Mesangial cell (primary cell): ENCODE results near the gene PROK2. TPM values are rescaled to one million over a fixed set of nuclear protein-coding genes. Genes with fewer than 3 reads are reported as not detected.

Experiments used
- total RNA-seq: library from RNA; depleted of rRNA; stranded (reverse); fragments of >200 nt; gene quantifications from 2 replicates; pipeline ENCODE4 v1.2.3, GENCODE V29; 2015

The PROK2 gene
- not detected in 2 replicates for total RNA-seq

DNA sequence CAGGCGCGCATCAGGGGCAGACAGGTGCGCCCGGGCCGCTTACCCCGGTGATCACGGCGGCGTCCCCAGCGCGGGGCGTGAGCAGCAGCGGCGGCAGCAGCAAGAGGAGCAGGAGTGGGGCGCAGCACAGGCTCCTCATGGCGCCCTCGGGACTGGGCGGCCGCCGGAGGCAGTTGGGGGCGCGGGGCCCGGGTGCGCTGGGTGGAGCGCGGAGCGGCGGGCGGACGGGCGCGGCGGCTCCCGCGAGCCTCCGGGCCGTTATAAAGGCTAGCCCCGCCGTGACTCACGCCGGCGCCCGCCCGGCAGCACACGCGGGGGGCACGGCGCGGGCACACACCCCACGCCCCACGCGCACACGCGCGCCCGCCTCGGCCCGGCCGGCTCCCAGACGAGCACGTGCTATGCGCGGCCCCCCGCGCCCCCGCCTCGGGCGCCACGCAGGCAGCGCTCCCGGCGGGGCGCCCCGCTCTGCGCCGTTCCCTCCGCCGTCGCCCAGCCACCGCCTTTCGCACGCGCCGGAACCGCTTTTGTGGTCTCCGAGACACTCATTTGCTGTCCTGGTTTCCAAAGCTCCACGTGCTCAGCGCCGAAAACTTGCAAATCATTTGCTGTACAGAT lies at the start of gene PROK2:
Gene PROK2, minus strand, starts transcription at position 235 of the 618 bp plus-strand sequence. Its CDS starts 96 bp downstream, at position 139.

DNA sequence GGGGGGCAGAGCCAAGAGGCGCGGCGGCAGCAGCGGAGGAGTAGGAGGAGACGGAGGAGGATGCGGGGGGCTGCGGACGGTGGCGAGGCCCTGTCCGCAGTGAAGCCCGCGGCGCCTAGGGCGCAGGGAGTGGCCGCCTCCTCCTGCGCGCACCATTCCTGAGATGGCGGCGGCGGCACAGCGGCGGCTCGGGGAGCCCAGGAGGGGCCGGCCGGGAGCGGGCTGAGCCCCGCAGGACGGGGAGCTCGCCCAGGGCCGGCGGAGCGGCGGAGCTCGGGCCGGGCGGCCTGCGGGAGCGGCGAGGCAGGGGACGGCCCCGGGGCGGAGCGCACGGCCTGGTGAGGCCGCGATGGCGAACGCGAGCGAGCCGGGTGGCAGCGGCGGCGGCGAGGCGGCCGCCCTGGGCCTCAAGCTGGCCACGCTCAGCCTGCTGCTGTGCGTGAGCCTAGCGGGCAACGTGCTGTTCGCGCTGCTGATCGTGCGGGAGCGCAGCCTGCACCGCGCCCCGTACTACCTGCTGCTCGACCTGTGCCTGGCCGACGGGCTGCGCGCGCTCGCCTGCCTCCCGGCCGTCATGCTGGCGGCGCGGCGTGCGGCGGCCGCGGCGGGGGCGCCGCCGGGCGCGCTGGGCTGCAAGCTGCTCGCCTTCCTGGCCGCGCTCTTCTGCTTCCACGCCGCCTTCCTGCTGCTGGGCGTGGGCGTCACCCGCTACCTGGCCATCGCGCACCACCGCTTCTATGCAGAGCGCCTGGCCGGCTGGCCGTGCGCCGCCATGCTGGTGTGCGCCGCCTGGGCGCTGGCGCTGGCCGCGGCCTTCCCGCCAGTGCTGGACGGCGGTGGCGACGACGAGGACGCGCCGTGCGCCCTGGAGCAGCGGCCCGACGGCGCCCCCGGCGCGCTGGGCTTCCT lies 31.0 kb downstream of the PROK2 start, which contains the start of gene GPR27:
Gene GPR27, plus strand, starts transcription at position 155 of the 909 bp plus-strand sequence. Its CDS starts 195 bp downstream, at position 350.

GRCh38 chr3:71725271-71725991 lies 59.5 kb downstream of the PROK2 start, which contains the start of gene EIF4E3:
EIF4E3 (minus strand) TSS chr3:71725402; CDS start chr3:71725367, 35 bp downstream.

Other genes starting within 250 kb of the PROK2 start
- 94.7 and 96.8 TPM in 2 replicates for gene FOXP1, start 201.4 kb downstream of the PROK2 start, total RNA-seq
- 2.0 and 4.2 TPM in 2 replicates for gene EIF4E3, start 59.7 kb downstream of the PROK2 start, total RNA-seq
- gene GPR27, start 31.3 kb downstream of the PROK2 start, total RNA-seq: 0.81 and 0.89 TPM in 2 replicates